ENCODE measurements around the gene SKIDA1.

DNA sequence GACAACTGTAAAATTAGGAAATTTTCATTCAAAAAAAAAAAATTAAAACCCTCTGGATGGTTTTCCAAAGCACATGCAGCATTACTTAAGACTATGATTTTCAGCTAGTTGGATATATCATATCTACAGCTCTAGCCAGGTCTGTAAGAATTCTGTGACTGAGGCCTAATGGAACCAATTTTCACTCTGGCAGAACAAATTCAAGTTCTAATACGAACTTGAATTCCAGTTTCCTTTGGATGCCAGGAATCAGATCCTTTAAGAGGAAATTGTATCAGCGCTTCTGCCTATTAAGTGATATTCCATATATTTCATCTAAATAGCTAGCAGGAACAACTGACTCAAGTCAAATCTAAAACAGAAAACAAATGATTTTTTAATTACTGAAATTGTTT, 34.8 kb downstream of the SKIDA1 start:
- no peak for TF ChIP-seq GATA2 (IDR thresholded peaks at IDR 0.05; ENCODE audit: low read depth, low read length)
- TF ChIP-seq GATA3 (IDR thresholded peaks at IDR 0.05; ENCODE audit: low read depth, low read length), result no peak
